ENCODE measurements around the gene SIM1. TPM values are rescaled to one million over a fixed set of nuclear protein-coding genes. Genes with fewer than 3 reads are reported as not detected.

Gene SIM1
- total and polyA plus RNA-seq, 4 donors = under 0.01 TPM; not detected in 3

GRCh38 chr6:100457311-100457990, 7.3 kb downstream of the SIM1 start:
- H3K9me3 ChIP-seq (ENCODE audit: control insufficient read depth in 4 of 4, low read length in 3 of 4) = peaks cover 0 to 24% (median 2%) of the 10 kb centered on the region in 4 donors
- no peak for TF ChIP-seq SP1 (IDR thresholded peaks at IDR 0.05)
- TF ChIP-seq RAD21 (IDR thresholded peaks at IDR 0.05) = no peak
- no peak for TF ChIP-seq EGR1 (IDR thresholded peaks at IDR 0.05; ENCODE audit: low read depth in 2 of 2)
- TF ChIP-seq CTCF (IDR thresholded peaks at IDR 0.05; ENCODE audit: low read depth, low read length, missing input control) = no peak
- no peak for TF ChIP-seq RXRA (IDR thresholded peaks at IDR 0.05)
- TF ChIP-seq REST (IDR thresholded peaks at IDR 0.05) = no peak
- TF ChIP-seq ATF3 (IDR thresholded peaks at IDR 0.05) = no peak
- TF ChIP-seq JUND (IDR thresholded peaks at IDR 0.05) = no peak
- TF ChIP-seq FOXA2 (IDR thresholded peaks at IDR 0.05) = no peak
- no peak for TF ChIP-seq TAF1 (conservative IDR thresholded peaks at IDR 0.05)
- TF ChIP-seq YY1 (IDR thresholded peaks at IDR 0.05) = no peak
- TF ChIP-seq FOXA1 (IDR thresholded peaks at IDR 0.05) = no peak
- TF ChIP-seq GABPA (IDR thresholded peaks at IDR 0.05 in 1 of 2, conservative IDR thresholded peaks at IDR 0.05 in 1 of 2) = no peak
- no peak for TF ChIP-seq HNF4G (IDR thresholded peaks at IDR 0.05)
- no peak for TF ChIP-seq ZBTB33 (IDR thresholded peaks at IDR 0.05)
- no peak for TF ChIP-seq HNF4A (conservative IDR thresholded peaks at IDR 0.05)
- H3K27ac ChIP-seq (ENCODE audit: low read depth in 1 of 2, low read length in 2 of 2) = no peak overlapping the region
- H3K9ac ChIP-seq (ENCODE audit: low read depth in 1 of 2, low read length in 2 of 2) = no peak overlapping the region
- H3K36me3 ChIP-seq (ENCODE audit: control insufficient read depth in 4 of 4, insufficient read depth in 3 of 4, low read depth in 1 of 4, low read length in 3 of 4) = no peaks in the 10 kb centered on the region
- H3K4me1 ChIP-seq (ENCODE audit: control insufficient read depth in 4 of 4, insufficient read depth in 4 of 4, low read length in 3 of 4) = peaks cover 3 to 25% (median 16%) of the 10 kb centered on the region in 4 donors
- DNase-seq (ENCODE audit: low spot score) = no peak
- no peak overlapping the region for H3K4me3 ChIP-seq (ENCODE audit: low read depth in 1 of 3, low read length in 3 of 3)
- peaks cover 8 to 53% (median 23%) of the 10 kb centered on the region in 4 donors for H3K27me3 ChIP-seq (ENCODE audit: control insufficient read depth in 4 of 4, insufficient read depth in 4 of 4, low read length in 3 of 4)
- WGBS = 19% methylated on average over 34 of the region's 34 CpGs

Measured in liver (tissue), 9 donors.